Left colon (tissue), 2 donors: ENCODE measurements around the gene ZBED3. TPM values are rescaled to one million over a fixed set of nuclear protein-coding genes. Genes with fewer than 3 reads are reported as not detected.
"Not testable (repeated sequence)": the region's sequence is repeated elsewhere in the genome, so short reads cannot be mapped to it uniquely, and the experiment has no call there.

ENCODE experiments used
- ATAC-seq: fragments of 200-7000 bp; cut with Tn5 transposase; one replicate; pipeline ENCODE4 v1.9.1; 2020; ENCODE audit warnings: mild to moderate bottlenecking, moderate library complexity
- DNase-seq, 2 donors: peaks; one replicate each; pipeline ENCODE4 v3.0.0-alpha.2; 2020
- intact Hi-C, 2 donors: fragments of 100-400 bp; cut with DNase I in 1 of 2; cut with micrococcal nuclease in 1 of 2; formaldehyde crosslinking; loops; one replicate each; pipeline versions ENCODE4 v1.11.2 to v1.14.0; 2022; cut with DNase I, micrococcal nuclease
- total RNA-seq, 2 donors: library from RNA; stranded (reverse); fragmentation: NEBNext Ultra II Directional; extraction: Animal tissue kit (Norgen Biotek cat#: 25700); gene quantifications; one replicate each; pipeline ENCODE4 v1.2.1, GENCODE V29; 2021
- donor health status: DM: no; HTN: no; CAD: no.
- donor health status: DM: yes; HTN: yes; CAD: no.

ZBED3 gene
- total RNA-seq, 2 donors from 2014 or later, result 8.1 to 9.5 TPM

DNA sequence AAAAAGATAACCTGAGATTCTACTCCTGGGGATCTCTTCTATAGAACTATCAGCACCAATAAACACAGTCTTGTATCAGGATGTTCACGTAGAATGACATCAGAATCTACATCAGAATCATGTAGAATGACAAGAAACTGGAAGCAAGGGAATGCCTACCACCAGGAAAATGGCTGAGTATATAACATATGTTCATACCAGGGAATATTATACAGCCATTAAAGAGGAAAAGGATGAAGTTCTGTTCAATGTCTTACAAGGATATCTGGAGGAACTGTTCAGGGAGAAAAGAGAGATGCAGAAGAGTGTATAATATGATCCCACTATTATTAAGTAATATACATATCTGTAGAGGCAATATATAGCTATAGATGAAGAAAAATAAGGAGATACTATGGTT lies 4.8 kb downstream of the ZBED3 start:
- DNase-seq (no peak), ATAC-seq (no peak)
- intact Hi-C loops, result loop anchor here in 1 of 2 donors (10.0 kb wide), 1 partner anchor 413 kb away; the partner anchor contains the start of gene WDR41

DNA sequence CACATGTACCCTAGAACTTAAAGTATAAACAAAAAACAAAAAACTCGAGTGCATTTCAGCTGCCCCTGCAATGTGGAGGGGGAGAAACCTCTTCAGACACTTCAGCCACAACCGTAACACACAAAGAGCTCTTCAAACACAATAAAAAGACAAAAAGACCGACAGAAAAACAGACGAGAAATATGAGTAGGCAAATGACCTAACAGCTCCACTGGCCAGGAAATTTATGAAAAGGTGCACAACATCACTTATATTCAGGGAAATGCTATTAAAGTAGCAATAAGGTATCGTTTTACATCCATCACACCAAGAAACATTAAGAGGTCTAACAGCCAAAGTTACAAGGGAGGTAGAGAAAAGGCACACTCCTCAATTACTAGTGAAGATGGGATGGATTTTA lies 6.2 kb downstream of the ZBED3 start:
- ATAC-seq, result no peak
- DNase-seq, result no peak
- intact Hi-C loops, result loop anchor here in 1 of 2 donors (10.0 kb wide), 1 partner anchor 414 kb away; the partner anchor contains the start of gene WDR41

DNA sequence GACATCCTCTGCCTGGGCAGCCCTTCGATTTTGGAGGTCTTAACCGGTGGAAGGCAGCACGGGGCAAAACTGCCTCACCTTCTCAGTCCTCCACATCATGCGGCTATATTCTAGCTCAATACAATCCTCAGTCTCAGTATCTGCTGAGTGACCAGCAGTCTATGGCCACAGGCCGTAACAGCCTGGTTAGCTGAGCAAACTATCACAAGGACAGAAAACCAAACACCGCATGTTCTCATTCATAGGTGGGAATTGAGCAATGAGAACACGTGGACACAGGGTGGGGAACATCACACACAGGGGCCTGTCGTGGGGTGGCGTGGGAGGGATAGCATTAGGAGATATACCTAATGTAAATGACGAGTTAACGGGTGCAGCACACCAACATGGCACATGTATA lies 6.6 kb downstream of the ZBED3 start:
- not testable (repeated sequence) for ATAC-seq, DNase-seq
- intact Hi-C loops, result loop anchor here in 1 of 2 donors (10.0 kb wide), 1 partner anchor 414 kb away; the partner anchor contains the start of gene WDR41

DNA sequence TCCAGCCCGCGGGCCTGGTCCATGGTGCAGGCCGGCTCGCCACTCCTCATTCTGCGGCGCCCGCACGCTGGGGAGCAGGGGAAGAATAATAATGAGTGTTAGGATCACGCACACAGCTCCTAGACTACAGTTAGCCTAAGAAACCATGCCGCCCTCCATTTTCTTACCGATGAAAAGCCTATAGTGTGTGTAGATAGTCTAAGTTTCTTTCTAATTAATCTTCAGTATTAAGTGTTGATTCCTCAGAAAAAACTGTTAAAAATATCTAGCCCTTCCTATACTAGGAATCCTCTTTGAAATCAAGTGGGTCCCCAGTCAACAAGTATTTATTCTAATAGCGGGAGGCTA lies 9.3 kb downstream of the ZBED3 start:
- DNase-seq (no peak), ATAC-seq (no peak)
- intact Hi-C loops, result no loop called here

DNA sequence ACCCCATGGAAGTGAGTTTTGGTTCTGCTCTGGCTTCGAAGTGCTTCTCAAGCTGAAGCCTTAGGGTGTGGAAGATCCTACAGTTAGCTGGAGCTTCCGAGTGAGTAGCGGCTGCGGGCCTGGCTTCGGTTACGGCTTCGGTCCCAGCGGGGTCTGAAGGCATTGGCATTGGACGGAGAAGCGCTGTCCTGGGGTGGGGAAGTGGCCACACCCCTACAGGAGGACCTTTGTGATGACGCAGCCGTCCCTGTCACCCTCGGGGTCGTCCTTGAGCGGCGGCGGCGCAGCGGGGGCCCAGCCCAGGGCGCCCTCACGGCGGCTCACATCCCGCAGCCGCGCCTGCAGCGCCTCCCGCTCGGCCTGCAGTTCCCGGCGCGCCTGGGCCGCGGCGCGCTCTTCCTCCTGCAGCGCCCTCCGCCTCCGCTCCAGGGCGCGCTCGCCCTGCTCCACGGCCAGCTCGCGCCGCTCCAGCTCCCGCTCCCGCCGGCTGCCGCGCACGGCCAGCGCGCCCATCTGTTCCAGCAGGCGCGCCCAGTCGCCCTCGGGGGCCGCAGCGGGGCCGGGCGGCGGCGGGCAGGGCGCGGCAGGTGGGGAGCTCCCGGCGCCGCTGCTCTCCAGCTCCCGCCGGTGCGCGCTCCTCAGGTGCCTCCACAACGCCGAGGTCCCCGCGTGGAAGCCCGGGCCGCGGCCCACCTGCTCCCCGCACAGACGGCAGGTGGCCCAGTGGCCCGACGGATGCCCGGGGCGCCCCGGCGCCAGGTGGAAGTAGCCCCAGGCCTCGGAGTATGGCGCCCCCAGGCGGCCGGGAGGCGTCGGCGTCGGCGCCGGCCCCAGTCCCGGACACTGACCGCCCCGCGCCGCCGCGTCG lies 9.9 kb downstream of the ZBED3 start:
- peak; percentile 42 to 56 for DNase-seq
- peak; percentile 79 for ATAC-seq
- intact Hi-C loops, result no loop called here

DNA sequence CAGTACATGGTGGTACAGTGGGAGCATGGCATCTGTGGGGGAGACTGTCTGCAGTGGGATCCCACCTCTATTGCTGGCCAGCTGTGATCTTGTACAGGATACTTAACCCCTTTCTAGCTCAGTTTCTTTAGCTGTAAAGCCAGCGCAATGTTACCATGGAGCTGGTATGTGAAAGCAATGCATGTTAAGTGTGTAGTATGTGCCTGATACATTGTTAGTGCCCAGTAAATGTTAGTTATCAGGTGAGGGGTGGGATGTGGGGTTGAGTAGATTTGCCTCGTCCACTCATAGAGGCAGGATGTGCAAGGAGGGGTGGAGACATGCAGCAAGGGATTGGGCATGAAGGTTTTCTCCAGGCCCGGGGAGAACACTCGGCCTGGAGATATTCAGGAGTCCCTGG lies 12.3 kb downstream of the ZBED3 start:
- intact Hi-C loops, result no loop called here
- DNase-seq, result no peak
- no peak for ATAC-seq

DNA sequence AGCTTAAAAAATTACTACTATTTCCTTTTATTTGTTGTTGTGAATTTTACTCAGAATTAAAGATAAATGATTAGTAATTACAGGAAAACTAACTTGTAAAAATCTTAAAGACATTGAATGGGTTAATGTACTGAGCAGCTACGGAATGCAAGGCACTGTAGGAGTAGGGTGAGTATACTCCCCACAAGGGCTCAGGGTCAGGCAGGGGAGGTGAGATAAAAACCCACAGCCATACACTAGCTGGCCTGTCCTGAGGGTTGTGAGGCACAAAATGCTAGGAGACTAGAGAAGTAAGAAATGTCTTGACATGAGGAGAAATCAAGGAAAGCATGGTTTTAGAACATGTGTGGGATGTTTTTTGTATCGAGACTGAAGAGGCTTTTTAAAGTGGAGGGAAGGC lies 13.4 kb downstream of the ZBED3 start:
- intact Hi-C loops, result no loop called here
- no peak for ATAC-seq

DNA sequence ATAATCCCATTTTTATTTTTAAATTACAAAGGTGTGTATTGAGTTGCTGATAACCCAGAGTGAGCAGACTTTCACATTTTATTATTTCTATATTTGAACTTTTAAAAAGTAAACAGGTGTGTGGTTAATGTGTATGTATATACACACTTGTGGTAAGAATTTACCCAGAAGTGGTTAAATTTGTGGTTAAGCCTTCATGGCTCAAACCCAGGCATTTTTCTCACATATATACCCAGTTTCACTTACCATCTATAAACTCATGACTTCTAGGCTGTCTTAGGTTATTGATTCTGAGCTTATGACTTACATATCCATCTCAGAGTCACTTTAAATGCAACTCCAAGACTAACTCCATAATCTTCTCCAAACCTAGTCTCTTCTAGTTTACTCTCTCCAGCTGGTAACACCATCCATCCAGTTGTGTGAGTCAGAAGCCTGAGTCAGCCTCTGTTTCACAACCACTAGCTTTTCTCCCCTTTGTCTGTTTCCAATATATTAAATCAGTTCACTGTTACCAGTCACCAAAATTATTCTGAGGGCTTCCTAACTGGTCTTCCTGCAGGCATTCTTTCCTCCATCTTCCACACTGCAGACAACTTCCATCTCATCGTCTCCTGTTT lies 20.2 kb downstream of the ZBED3 start:
- DNase-seq (no peak), ATAC-seq (no peak)
- intact Hi-C loops, result no loop called here

More for the DNA sequence above, 13.4 kb downstream of the ZBED3 start:
- DNase-seq, result no peak

DNA sequence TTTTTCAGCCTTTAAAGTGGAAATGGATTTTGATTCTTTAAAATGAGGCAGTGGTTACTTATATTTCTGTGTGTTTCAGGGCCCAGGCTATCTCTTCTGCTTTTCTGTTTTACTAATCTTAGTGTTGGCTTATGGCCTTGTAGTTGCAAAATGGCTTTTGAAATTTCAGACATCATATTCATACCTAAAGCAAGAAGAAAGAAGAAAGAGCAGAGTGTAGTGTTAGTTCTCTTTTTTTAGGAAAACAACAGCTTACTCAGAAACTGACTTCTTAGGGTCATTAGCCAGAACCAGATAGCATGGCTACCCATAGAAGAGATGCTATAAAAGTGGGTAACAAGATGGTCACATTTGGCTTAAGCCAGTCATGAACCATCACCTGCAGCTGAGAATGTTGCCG lies 20.9 kb downstream of the ZBED3 start:
- intact Hi-C loops, result no loop called here
- DNase-seq, result no peak
- ATAC-seq, result no peak

DNA sequence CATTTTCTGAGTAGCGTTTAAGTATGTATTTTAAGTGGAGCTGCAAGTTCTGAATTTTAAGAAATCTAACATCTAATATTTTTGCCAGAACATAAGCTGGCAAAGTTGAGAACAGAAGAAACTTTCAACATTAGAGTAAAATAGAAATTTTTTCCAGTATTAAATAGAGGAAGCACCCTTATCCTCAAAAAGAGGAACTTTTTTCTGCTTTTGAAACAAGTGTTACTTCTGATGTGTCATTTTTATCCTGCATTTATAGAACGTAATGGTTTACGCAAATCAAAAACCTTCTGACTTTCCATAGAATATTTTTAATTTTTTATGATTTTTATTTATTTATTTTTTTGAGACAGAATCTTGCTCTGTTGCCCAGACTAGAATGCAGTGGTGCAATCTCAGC lies 21.8 kb downstream of the ZBED3 start:
- DNase-seq (no peak), ATAC-seq (no peak)
- intact Hi-C loops, result no loop called here

DNA sequence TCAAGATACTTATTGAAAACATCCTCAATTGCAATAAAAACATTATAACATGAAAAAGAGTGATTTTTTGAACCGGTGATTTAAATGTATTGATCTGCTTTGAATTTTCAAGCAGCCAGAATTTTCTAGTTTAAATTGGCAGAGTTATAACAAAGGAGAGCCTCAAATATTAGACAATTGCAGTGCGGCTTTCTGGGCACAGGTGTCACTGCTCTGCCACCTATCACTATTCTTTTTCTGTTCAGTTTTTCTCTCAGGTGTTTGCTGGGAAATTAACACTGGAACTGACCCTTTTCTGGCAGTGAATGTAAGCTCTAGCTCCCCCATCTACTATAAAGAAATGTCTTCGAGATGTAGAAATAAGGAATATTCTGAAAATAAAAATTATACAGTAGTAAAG lies 23.0 kb downstream of the ZBED3 start:
- ATAC-seq (no peak), DNase-seq (no peak)
- intact Hi-C loops, result no loop called here

DNA sequence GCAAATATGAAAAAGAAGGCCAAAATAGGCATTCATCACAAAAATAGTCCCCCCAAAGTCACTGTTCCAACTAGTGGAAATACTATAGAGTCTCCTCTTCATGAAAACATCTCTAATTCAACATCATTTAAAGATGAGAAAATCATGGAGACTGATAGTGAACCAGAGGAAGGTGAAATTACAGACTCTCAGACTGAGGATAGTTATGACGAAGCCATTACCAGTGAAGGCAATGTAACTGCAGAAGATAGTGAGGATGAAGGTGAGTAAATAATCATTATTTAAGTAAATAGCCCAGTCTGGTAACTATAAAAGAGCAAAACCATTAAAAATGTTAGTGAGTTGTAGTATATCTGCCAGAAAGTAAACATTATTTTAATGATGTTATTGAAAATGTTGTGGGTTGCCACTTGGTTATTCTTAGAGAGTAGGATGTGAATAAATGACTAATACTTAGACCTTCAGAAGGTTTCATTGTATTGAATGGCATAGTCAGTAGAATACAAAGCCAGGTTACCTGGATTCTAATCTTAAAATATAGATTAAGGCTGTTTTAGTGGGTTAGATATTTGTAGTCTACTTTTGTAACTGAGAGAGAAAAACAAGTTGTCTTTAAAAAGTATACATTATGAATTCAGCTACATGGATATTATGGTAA lies 40.5 kb downstream of the ZBED3 start:
- ATAC-seq (no peak), DNase-seq (no peak)
- intact Hi-C loops, result no loop called here

DNA sequence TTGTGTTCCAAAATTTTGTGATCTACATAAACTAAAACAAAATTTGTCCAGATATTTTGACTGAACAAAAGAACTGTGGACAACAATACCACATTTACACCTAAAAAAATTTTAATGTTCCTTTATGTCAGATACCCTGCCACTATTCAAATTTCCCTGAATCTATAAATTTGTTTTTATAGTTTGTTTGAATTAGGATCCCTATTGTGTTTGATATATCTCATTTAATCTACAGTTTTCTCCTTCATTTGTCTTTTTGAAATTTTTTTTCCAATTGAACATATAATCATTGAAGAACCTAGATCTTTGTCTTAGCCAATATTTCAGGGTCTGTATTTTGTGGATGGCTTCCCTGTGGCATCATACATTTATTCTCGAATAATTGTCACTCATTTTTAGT lies 51.1 kb downstream of the ZBED3 start:
- no peak for DNase-seq
- no peak for ATAC-seq
- intact Hi-C loops, result no loop called here

DNA sequence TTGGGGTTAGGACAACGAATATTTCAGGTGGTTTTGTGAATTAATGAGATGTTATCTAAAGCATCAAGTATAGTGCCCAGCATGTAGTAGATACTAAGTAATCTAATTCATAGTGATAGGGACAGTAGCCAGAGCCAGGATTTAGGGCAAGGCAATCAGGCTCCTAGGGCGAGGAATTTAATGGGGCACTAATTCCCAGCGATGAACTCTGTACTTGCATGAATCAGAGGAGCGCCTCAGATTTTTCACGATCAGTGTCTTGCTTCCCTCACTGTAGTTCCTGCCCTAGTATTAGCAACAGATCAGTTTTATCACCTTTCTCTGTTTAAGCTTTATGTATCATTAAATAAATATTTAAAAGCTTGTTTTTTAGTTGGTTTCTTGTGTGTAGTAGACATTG lies 53.7 kb downstream of the ZBED3 start:
- DNase-seq (no peak), ATAC-seq (no peak)
- intact Hi-C loops, result no loop called here

DNA sequence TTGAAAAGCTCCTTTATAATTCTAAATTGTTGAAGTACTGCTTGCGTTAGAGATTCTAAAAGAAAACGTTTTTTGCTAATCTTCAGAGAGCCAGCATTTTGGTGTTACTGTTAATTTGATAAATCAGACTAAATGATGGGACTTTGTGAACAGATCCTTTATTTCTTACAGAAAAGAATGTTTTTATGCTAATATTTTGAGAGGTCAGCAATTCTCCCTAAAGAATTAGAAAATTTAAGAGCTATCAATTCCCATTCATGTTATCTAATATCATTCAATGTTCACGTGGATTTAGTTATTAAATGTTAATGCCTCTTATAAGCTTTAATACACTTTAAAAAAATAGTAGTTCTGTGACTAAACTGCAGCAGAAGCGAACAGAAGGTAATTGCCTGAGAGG lies 54.5 kb downstream of the ZBED3 start:
- no peak for ATAC-seq
- intact Hi-C loops, result no loop called here
- DNase-seq, result no peak

DNA sequence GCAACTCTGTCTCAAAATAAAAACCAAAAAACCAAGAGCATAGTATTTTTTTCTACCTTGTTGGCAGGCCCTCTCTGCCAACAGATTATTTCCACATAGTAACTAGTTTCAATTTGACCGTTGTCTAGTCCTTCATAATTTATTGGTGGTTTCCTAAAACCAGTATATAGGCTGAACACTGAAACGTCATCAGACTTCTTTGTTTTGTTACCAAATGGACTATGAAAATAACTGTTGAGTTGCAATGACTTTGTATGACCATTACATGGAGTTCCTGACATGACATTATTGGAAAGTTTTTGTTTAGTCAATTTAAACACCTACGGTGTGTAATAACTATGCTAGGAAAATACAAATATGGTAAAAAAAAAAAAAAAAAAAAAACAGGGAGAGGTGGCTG lies 55.2 kb downstream of the ZBED3 start:
- DNase-seq (no peak), ATAC-seq (no peak)
- intact Hi-C loops, result no loop called here

DNA sequence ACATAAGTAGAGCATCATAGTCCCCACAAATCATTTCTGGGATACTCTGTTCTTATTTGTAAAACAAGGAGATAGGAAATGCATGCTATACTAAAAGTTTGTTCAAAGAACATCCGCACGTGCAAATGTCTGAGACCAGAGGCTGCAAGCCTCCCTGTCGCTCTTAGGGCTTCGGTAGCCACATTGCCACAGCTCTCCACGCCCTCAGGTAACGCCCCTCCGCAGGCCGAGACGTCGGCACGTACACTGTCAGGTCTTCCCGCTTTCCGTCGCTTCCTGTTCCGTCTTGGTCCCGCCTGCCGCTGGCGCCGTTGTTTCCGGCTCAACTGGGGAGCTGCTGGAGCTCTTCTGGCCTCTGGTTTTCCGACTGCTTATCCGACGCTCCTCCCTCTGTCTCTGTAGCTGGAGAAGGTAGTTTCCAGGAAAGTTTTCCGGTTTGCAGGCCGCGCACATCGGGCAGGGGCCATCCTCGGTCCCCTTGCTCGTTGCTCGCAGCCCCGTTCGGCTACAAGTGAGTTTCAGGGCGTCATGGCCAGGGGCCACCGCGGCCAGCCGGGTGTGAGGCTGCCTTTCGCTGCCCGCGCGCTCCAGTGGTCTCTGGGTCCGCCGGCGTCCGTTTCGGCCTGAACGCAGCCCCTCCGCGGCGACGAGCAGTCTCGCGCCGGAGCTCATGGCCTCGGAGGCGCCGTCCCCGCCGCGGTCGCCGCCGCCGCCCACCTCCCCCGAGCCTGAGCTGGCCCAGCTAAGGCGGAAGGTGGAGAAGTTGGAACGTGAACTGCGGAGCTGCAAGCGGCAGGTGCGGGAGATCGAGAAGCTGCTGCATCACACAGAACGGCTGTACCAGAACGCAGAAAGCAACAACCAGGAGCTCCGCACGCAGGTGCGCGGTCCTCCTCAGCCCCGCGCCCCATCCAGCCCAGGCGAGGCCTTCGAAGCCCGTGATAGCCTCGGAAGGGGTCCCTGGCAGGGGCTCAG lies 56.7 kb downstream of the ZBED3 start, which contains the start of gene AGGF1:
Gene AGGF1, plus strand, starts transcription at position 308 of the 975 bp plus-strand sequence. Its CDS starts 363 bp downstream, at position 671.
- peak; percentile 98 for ATAC-seq
- intact Hi-C loops, result no loop called here
- peak; percentile 95 to 96 for DNase-seq

DNA sequence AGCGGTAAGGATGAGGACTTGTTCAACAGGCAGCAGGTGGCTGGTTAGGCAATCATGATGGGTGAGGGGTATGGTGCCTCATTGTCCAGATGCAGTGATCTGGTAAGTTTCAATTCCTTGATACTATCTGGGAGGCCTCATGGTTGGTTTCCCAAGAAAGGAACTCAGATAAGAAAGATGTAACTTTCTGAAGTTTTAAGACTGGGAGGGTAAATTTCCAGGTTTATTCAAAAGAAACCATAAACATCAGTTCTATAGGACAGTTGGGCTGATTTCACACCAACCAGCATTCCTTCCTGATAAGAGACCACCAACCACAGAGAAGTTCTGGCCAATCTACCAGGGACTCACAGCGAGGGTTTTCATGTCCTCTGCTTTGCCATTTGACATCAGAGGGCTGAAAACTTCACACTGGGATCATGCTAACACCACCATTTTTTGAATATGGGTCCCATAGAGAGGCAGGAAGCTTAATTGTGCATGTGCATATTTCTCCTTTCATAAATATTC lies 57.7 kb downstream of the ZBED3 start:
- ATAC-seq (no peak), DNase-seq (no peak)
- intact Hi-C loops, result no loop called here
